HG02943 (cell line): ENCODE measurements around the gene TUFT1.
A peak's percentile ranks its signal among the peaks of the same experiment; 100 is the strongest.
"Not testable (repeated sequence)": the region's sequence is repeated elsewhere in the genome, so short reads cannot be mapped to it uniquely, and the experiment has no call there.

ENCODE experiments used
- ATAC-seq: cut with Tn5 transposase; IDR thresholded peaks from one replicate; pipeline ENCODE4 v1.9.1; 2021; ENCODE audit warnings: mild to moderate bottlenecking, low read depth, moderate library complexity; ENCODE audit not compliant: unreplicated experiment

TUFT1 gene

GRCh38 chr1:151612501-151613281, 72.6 kb downstream of the TUFT1 start:
- peak; percentile 21 for ATAC-seq

- ATAC-seq, result no peak
These were observed 73.2 kb downstream of the TUFT1 start for GRCh38 chr1:151613282-151613780.

- ATAC-seq, result no peak
These were observed 75.8 kb downstream of the TUFT1 start for GRCh38 chr1:151615711-151616504.

- no peak for ATAC-seq
These were observed 76.4 kb downstream of the TUFT1 start for GRCh38 chr1:151616505-151616849.

- no peak for ATAC-seq
These were observed 77.9 kb downstream of the TUFT1 start for GRCh38 chr1:151618003-151618402.

GRCh38 chr1:151618470-151618869, 78.4 kb downstream of the TUFT1 start:
- ATAC-seq, result no peak

GRCh38 chr1:151618996-151619395, 78.9 kb downstream of the TUFT1 start:
- not testable (repeated sequence) for ATAC-seq

- no peak for ATAC-seq
These were observed 79.5 kb downstream of the TUFT1 start for GRCh38 chr1:151619489-151620093.

GRCh38 chr1:151620286-151620685, 80.2 kb downstream of the TUFT1 start:
- ATAC-seq, result no peak

GRCh38 chr1:151621351-151621750, 81.2 kb downstream of the TUFT1 start:
- ATAC-seq, result no peak

GRCh38 chr1:151624783-151625182, 84.7 kb downstream of the TUFT1 start:
- no peak for ATAC-seq

- ATAC-seq, result no peak
These were observed 86.7 kb downstream of the TUFT1 start for GRCh38 chr1:151626740-151627334.

- ATAC-seq, result no peak
These were observed 89.2 kb downstream of the TUFT1 start for GRCh38 chr1:151629278-151629677.
